ENCODE data around the gene PRKG1. TPM values are rescaled to one million over a fixed set of nuclear protein-coding genes. Genes with fewer than 3 reads are reported as not detected.

Gene PRKG1
- total RNA-seq (2014; rRNA removed; shearing (Covaris generic); ENCODE audit: low replicate concordance): not detected in 2 replicates

GRCh38 chr10:51074238-51075028 lies at the start of gene PRKG1:
Gene PRKG1 (plus strand): TSS chr10:51074487.
- peak; percentile 40 for DNase-seq (ENCODE audit: low read depth)
- in situ Hi-C loops (cut with HindIII; ENCODE audit: low pct_unique_long_range_greater_than_20kb, low sequenced_read_pairs): no loop called here

- DNase-seq (ENCODE audit: low read depth): no peak
- in situ Hi-C loops (cut with HindIII; ENCODE audit: low pct_unique_long_range_greater_than_20kb, low sequenced_read_pairs): no loop called here
Measured at GRCh38 chr10:51028420-51028819, 45.9 kb upstream of the PRKG1 start.

GRCh38 chr10:51029172-51029641 lies 45.1 kb upstream of the PRKG1 start:
- no peak for DNase-seq (ENCODE audit: low read depth)
- in situ Hi-C loops (cut with HindIII; ENCODE audit: low pct_unique_long_range_greater_than_20kb, low sequenced_read_pairs): no loop called here

- no peak for DNase-seq (ENCODE audit: low read depth)
- in situ Hi-C loops (cut with HindIII; ENCODE audit: low pct_unique_long_range_greater_than_20kb, low sequenced_read_pairs): no loop called here
Measured at GRCh38 chr10:51030480-51030879, 43.8 kb upstream of the PRKG1 start.

- in situ Hi-C loops (cut with HindIII; ENCODE audit: low pct_unique_long_range_greater_than_20kb, low sequenced_read_pairs): no loop called here
- DNase-seq (ENCODE audit: low read depth): no peak
Measured at GRCh38 chr10:51031950-51032349, 42.3 kb upstream of the PRKG1 start.

- in situ Hi-C loops (cut with HindIII; ENCODE audit: low pct_unique_long_range_greater_than_20kb, low sequenced_read_pairs): no loop called here
- DNase-seq (ENCODE audit: low read depth): no peak
Measured at GRCh38 chr10:51034769-51035168, 39.5 kb upstream of the PRKG1 start.

GRCh38 chr10:51035344-51035743 lies 38.9 kb upstream of the PRKG1 start:
- no peak for DNase-seq (ENCODE audit: low read depth)
- in situ Hi-C loops (cut with HindIII; ENCODE audit: low pct_unique_long_range_greater_than_20kb, low sequenced_read_pairs): no loop called here

- no peak for DNase-seq (ENCODE audit: low read depth)
- in situ Hi-C loops (cut with HindIII; ENCODE audit: low pct_unique_long_range_greater_than_20kb, low sequenced_read_pairs): no loop called here
Measured at GRCh38 chr10:51045871-51046270, 28.4 kb upstream of the PRKG1 start.

- in situ Hi-C loops (cut with HindIII; ENCODE audit: low pct_unique_long_range_greater_than_20kb, low sequenced_read_pairs): no loop called here
- DNase-seq (ENCODE audit: low read depth): no peak
Measured at GRCh38 chr10:51046654-51047053, 27.6 kb upstream of the PRKG1 start.

GRCh38 chr10:51047857-51048256 lies 26.4 kb upstream of the PRKG1 start:
- no peak for DNase-seq (ENCODE audit: low read depth)
- in situ Hi-C loops (cut with HindIII; ENCODE audit: low pct_unique_long_range_greater_than_20kb, low sequenced_read_pairs): no loop called here

- in situ Hi-C loops (cut with HindIII; ENCODE audit: low pct_unique_long_range_greater_than_20kb, low sequenced_read_pairs): no loop called here
- DNase-seq (ENCODE audit: low read depth): no peak
Measured at GRCh38 chr10:51048792-51049191, 25.5 kb upstream of the PRKG1 start.

- in situ Hi-C loops (cut with HindIII; ENCODE audit: low pct_unique_long_range_greater_than_20kb, low sequenced_read_pairs): no loop called here
- DNase-seq (ENCODE audit: low read depth): no peak
Measured at GRCh38 chr10:51052163-51052562, 22.1 kb upstream of the PRKG1 start.

GRCh38 chr10:51057925-51058324 lies 16.4 kb upstream of the PRKG1 start:
- DNase-seq (ENCODE audit: low read depth): no peak
- in situ Hi-C loops (cut with HindIII; ENCODE audit: low pct_unique_long_range_greater_than_20kb, low sequenced_read_pairs): no loop called here

GRCh38 chr10:51063166-51063565 lies 11.1 kb upstream of the PRKG1 start:
- in situ Hi-C loops (cut with HindIII; ENCODE audit: low pct_unique_long_range_greater_than_20kb, low sequenced_read_pairs): no loop called here
- no peak for DNase-seq (ENCODE audit: low read depth)

- in situ Hi-C loops (cut with HindIII; ENCODE audit: low pct_unique_long_range_greater_than_20kb, low sequenced_read_pairs): no loop called here
- DNase-seq (ENCODE audit: low read depth): peak; percentile 5
Measured at GRCh38 chr10:51063659-51064535, 10.4 kb upstream of the PRKG1 start.

GRCh38 chr10:51066231-51066630 lies 8.1 kb upstream of the PRKG1 start:
- DNase-seq (ENCODE audit: low read depth): no peak
- in situ Hi-C loops (cut with HindIII; ENCODE audit: low pct_unique_long_range_greater_than_20kb, low sequenced_read_pairs): no loop called here

- in situ Hi-C loops (cut with HindIII; ENCODE audit: low pct_unique_long_range_greater_than_20kb, low sequenced_read_pairs): no loop called here
Measured at GRCh38 chr10:51072210-51072609, 2.1 kb upstream of the PRKG1 start.

GRCh38 chr10:51072921-51073434 lies 1.3 kb upstream of the PRKG1 start:
- in situ Hi-C loops (cut with HindIII; ENCODE audit: low pct_unique_long_range_greater_than_20kb, low sequenced_read_pairs): no loop called here
- no peak for DNase-seq (ENCODE audit: low read depth)

More at GRCh38 chr10:51072210-51072609, 2.1 kb upstream of the PRKG1 start:
- no peak for DNase-seq (ENCODE audit: low read depth)
